Ovary (tissue), 3 donors: ENCODE measurements around the gene ITPRID2.

Experiments
- CTCF ChIP-seq, 3 donors: fragments of 450-650 bp in 2 of 3; fragments of 200-600 bp in 1 of 3; IDR thresholded peaks; one replicate each; pipeline versions ENCODE4 v1.5.1 to v1.8.0; 2016 to 2022; ENCODE audit warnings: antibody characterized with exemption in 3 of 3, mild to moderate bottlenecking in 1 of 3
- POLR2A ChIP-seq: fragments of 450-650 bp; IDR thresholded peaks from one replicate; pipeline ENCODE4 v1.6.1; 2017; ENCODE audit warnings: antibody characterized with exemption, mild to moderate bottlenecking, moderate library complexity
- donor health status: DM: no; HTN: no; CAD: no.

- no peak for TF ChIP-seq CTCF (IDR thresholded peaks at IDR 0.05)
- TF ChIP-seq POLR2A: no peak
These were observed 34.0 kb upstream of the ITPRID2 start for GRCh38 chr2:181857483-181857882.
